ENCODE results near the gene CROCC2.

CROCC2 gene

GRCh38 chr2:240962300-240963064 is 56.3 kb downstream of the CROCC2 start:
- peak in 5 of 10 donors; percentile 5 to 80 (median 9) for DNase-seq
- intact Hi-C loops (cut with DNase I) = no loop called here

- intact Hi-C loops (cut with DNase I) = no loop called here
- DNase-seq = peak in 5 of 10 donors; percentile 2 to 74 (median 7)
Measured at GRCh38 chr2:240963065-240963867, 57.1 kb downstream of the CROCC2 start.

- intact Hi-C loops (cut with DNase I) = no loop called here
Measured at GRCh38 chr2:240963868-240964703, 58.0 kb downstream of the CROCC2 start.

GRCh38 chr2:240964704-240965295 is 58.7 kb downstream of the CROCC2 start:
- intact Hi-C loops (cut with DNase I) = no loop called here
- DNase-seq = peak in 4 of 10 donors; percentile 2 to 80 (median 52)

More at GRCh38 chr2:240963868-240964703, 58.0 kb downstream of the CROCC2 start:
- peak in 7 of 10 donors; percentile 3 to 83 (median 8) for DNase-seq

- peak in 7 of 10 donors; percentile 2 to 76 (median 8) for DNase-seq
- intact Hi-C loops (cut with DNase I) = no loop called here
Measured at GRCh38 chr2:240965296-240965904, 59.3 kb downstream of the CROCC2 start.

GRCh38 chr2:240965905-240966456 is 59.8 kb downstream of the CROCC2 start:
- intact Hi-C loops (cut with DNase I) = no loop called here
- DNase-seq = peak in 6 of 10 donors; percentile 0 to 72 (median 26)

GRCh38 chr2:240966457-240966905 is 60.3 kb downstream of the CROCC2 start:
- intact Hi-C loops (cut with DNase I) = no loop called here
- peak in 5 of 10 donors; percentile 5 to 70 (median 61) for DNase-seq

GRCh38 chr2:240966906-240967680 is 61.0 kb downstream of the CROCC2 start:
- intact Hi-C loops (cut with DNase I) = no loop called here
- peak in 6 of 10 donors; percentile 5 to 83 (median 40) for DNase-seq

GRCh38 chr2:240967681-240968621 is 61.8 kb downstream of the CROCC2 start:
- DNase-seq = peak in 5 of 10 donors; percentile 1 to 81 (median 50)

GRCh38 chr2:240968731-240969624 is 62.8 kb downstream of the CROCC2 start:
- intact Hi-C loops (cut with DNase I) = no loop called here
- DNase-seq = peak in 5 of 10 donors; percentile 7 to 80 (median 68)

More at GRCh38 chr2:240967681-240968621, 61.8 kb downstream of the CROCC2 start:
- intact Hi-C loops (cut with DNase I) = no loop called here

GRCh38 chr2:240970104-240970503 is 64.0 kb downstream of the CROCC2 start:
- no peak for DNase-seq
- intact Hi-C loops (cut with DNase I) = no loop called here

- peak in 3 of 10 donors; percentile 22 to 71 (median 54) for DNase-seq
- intact Hi-C loops (cut with DNase I) = no loop called here
Measured at GRCh38 chr2:240970816-240971215, 64.7 kb downstream of the CROCC2 start.

- DNase-seq = peak in 2 of 10 donors; percentile 43
- intact Hi-C loops (cut with DNase I) = no loop called here
Measured at GRCh38 chr2:240972201-240972600, 66.1 kb downstream of the CROCC2 start.

GRCh38 chr2:240972636-240973521 is 66.7 kb downstream of the CROCC2 start:
- intact Hi-C loops (cut with DNase I) = no loop called here
- DNase-seq = peak in 5 of 10 donors; percentile 43 to 87 (median 58)
